Thyroid gland (tissue), 4 donors: ENCODE results near the gene TRPM2.

Source experiments
- POLR2A ChIP-seq, 2 donors: fragments of 450-650 bp; IDR thresholded peaks; one replicate each; pipeline ENCODE4 v1.6.1; 2017; ENCODE audit warnings: antibody characterized with exemption in 2 of 2, mild to moderate bottlenecking in 2 of 2, moderate library complexity in 1 of 2
- TF ChIP-seq, protein P1 (sequence below), 6 experiments: fragments of 200-600 bp in 3 of 6; fragments of 450-650 bp in 3 of 6; sonication (generic) in 3 of 6; IDR thresholded peaks; one replicate each; pipeline ENCODE4 v1.5.1; 2016 to 2019; ENCODE audit warnings: antibody characterized with exemption in 6 of 6, mild to moderate bottlenecking in 2 of 6, inconsistent platforms in 1 of 6, moderate library complexity in 1 of 6

DNA sequence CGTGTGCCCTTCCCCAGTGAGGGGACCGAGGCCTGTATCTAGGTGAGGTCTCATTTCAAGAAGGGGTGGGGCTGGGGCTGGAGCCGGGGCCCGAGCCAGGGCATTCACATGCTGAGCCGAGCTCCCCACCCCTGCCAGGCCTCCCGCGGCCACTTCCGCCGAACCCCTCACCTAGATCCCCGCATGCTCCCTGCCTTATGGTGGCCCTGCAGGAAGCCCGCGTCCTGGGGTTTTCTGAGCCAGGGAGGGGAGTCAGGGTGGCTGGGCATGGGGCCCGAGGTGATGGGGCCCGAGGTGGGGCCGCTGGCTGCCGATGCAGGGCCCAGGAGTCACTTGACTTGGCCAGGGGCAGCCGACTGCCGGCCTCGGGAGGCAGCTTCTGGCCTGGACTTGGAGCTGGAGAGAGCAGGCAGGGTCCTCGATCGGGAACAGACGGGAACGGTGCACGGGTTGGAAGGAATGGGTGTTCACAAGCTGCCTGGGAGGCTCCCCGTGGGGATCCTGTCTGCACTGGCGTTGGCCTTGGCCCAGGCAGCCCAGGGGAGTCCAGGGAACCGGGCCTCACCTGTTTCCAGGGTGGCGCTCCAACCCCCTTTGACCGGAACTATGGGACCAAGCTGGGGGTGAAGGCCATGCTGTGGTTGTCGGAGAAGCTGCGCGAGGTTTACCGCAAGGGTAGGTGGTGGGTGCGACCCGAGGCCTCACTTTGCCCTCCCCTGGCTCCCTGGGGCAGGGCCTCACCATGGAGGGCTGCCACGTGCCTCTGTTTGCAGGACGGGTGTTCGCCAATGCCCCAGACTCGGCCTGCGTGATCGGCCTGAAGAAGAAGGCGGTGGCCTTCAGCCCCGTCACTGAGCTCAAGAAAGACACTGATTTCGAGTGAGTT, 27.8 kb upstream of the TRPM2 start:
- TF ChIP-seq, protein P1, sequence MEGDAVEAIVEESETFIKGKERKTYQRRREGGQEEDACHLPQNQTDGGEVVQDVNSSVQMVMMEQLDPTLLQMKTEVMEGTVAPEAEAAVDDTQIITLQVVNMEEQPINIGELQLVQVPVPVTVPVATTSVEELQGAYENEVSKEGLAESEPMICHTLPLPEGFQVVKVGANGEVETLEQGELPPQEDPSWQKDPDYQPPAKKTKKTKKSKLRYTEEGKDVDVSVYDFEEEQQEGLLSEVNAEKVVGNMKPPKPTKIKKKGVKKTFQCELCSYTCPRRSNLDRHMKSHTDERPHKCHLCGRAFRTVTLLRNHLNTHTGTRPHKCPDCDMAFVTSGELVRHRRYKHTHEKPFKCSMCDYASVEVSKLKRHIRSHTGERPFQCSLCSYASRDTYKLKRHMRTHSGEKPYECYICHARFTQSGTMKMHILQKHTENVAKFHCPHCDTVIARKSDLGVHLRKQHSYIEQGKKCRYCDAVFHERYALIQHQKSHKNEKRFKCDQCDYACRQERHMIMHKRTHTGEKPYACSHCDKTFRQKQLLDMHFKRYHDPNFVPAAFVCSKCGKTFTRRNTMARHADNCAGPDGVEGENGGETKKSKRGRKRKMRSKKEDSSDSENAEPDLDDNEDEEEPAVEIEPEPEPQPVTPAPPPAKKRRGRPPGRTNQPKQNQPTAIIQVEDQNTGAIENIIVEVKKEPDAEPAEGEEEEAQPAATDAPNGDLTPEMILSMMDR (IDR thresholded peaks at IDR 0.05), result no peak
- TF ChIP-seq POLR2A (IDR thresholded peaks at IDR 0.05), result no peak
